ENCODE data around the gene STC2.
A peak's percentile ranks its signal among the peaks of the same experiment; 100 is the strongest.
"Not testable (repeated sequence)": the region's sequence is repeated elsewhere in the genome, so short reads cannot be mapped to it uniquely, and the experiment has no call there.

STC2 gene

GRCh38 chr5:173293817-173294672 lies 34.2 kb downstream of the STC2 start:
- DNase-seq = peak; percentile 88

GRCh38 chr5:173291722-173292658 lies 36.2 kb downstream of the STC2 start:
- no peak for DNase-seq

GRCh38 chr5:173290477-173291131 lies 37.6 kb downstream of the STC2 start:
- no peak for DNase-seq

- no peak for DNase-seq
These were observed 38.8 kb downstream of the STC2 start for GRCh38 chr5:173289372-173289771.

GRCh38 chr5:173288632-173289031 lies 39.6 kb downstream of the STC2 start:
- DNase-seq = no peak

GRCh38 chr5:173287086-173287485 lies 41.1 kb downstream of the STC2 start:
- no peak for DNase-seq

- DNase-seq = not testable (repeated sequence)
These were observed 43.8 kb downstream of the STC2 start for GRCh38 chr5:173284343-173284958.

GRCh38 chr5:173283318-173284288 lies 44.6 kb downstream of the STC2 start:
- no peak for DNase-seq

GRCh38 chr5:173282916-173283315 lies 45.3 kb downstream of the STC2 start:
- DNase-seq = no peak

GRCh38 chr5:173281910-173282309 lies 46.3 kb downstream of the STC2 start:
- DNase-seq = peak; percentile 3

GRCh38 chr5:173279166-173279565 lies 49.0 kb downstream of the STC2 start:
- no peak for DNase-seq

GRCh38 chr5:173278641-173279040 lies 49.6 kb downstream of the STC2 start:
- no peak for DNase-seq

GRCh38 chr5:173278172-173278571 lies 50.0 kb downstream of the STC2 start:
- DNase-seq = no peak

- DNase-seq = no peak
These were observed 53.4 kb downstream of the STC2 start for GRCh38 chr5:173274771-173275170.

- no peak for DNase-seq
These were observed 56.8 kb downstream of the STC2 start for GRCh38 chr5:173271419-173271818.

GRCh38 chr5:173268750-173269432 lies 59.3 kb downstream of the STC2 start:
- no peak for DNase-seq

- DNase-seq = no peak
These were observed 62.8 kb downstream of the STC2 start for GRCh38 chr5:173265433-173265832.

Measured in OCI-M1 (cell line).